Measurements from ENCODE around the gene TMBIM6. TPM values are rescaled to one million over a fixed set of nuclear protein-coding genes. Genes with fewer than 3 reads are reported as not detected.

The TMBIM6 gene
- total RNA-seq, 1 donor = 288 TPM

DNA sequence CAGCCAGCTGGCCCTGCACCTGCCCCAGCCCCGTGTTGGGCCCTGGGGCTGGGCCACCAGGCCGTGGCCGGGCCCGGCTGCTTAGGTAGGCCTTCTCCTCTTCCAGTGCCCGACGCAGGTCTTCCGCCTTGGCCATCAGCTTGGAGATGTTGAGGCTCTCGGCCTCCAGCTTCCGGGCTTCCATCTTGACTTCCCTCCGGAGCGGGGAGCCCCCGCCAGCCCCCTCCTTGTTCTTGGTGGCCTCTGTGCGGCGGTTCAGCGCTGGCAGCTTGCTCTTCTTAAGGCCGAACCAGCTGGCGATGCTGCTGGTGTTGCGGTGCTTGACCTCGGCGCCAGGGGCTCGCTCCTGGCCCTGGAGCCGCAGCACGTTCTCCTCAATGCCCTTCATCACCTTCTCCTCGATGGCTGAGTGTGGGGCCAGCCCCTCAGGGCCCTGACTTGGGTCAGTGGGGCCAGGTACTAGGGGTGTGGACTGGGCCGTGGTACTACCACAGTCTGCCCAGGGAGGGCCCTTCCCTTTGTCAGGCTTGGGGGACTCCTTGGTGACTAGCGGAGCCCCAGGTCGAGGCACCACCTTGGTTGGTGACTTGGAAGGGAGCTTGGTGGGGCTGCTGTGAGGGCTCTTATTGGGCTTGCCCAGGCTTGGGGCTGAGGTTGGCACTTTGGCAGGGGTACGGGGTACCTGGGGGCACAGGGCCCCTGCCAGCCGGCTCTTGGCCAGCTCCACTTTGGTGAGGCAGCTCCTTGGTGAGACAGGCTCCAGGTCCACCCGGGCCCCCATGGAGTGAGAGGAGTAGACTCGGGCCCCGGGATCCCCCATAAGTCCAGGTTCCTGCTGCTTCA, 53.7 kb downstream of the TMBIM6 start:
- H3K4me3 ChIP-seq (ENCODE audit: low read length) = no peak overlapping the region
- no peaks in the 10 kb centered on the region for H3K9me3 ChIP-seq (ENCODE audit: low read depth, low read length)
- peaks cover 17% of the 10 kb centered on the region for H3K4me1 ChIP-seq (ENCODE audit: insufficient read depth, low read length)
- H3K27me3 ChIP-seq (ENCODE audit: insufficient read depth, low read length) = no peaks in the 10 kb centered on the region

DNA sequence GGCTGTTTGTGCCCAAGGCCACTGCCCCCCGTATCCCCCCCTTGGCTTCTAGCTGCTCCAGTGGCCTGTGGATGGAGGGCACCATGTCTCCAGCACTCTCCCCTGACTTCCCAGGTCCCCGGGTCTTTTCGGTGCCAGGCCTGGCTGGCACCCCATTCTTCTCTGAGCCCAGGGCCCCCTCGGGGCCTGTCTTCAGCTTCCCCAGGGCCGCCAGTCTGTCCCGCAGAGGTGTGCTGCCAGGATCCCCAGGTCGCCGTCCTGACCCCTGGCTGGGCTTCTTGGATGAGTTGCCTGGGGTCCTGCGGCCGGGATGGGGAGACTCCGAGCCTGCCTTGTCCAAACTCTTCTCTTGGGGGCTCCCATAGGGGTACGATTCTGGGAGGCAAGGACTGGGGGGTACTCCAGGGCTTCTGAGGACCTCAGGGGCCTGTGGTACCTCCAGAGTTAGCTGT, 54.3 kb downstream of the TMBIM6 start:
- Histone ChIP-seq H3K27me3 (ENCODE audit: insufficient read depth, low read length) (no peaks in the 10 kb centered on the region), H3K9me3 (ENCODE audit: low read depth, low read length) (no peaks in the 10 kb centered on the region), H3K4me3 (ENCODE audit: low read length) (no peak overlapping the region), H3K4me1 (ENCODE audit: insufficient read depth, low read length) (peaks cover 17% of the 10 kb centered on the region)

DNA sequence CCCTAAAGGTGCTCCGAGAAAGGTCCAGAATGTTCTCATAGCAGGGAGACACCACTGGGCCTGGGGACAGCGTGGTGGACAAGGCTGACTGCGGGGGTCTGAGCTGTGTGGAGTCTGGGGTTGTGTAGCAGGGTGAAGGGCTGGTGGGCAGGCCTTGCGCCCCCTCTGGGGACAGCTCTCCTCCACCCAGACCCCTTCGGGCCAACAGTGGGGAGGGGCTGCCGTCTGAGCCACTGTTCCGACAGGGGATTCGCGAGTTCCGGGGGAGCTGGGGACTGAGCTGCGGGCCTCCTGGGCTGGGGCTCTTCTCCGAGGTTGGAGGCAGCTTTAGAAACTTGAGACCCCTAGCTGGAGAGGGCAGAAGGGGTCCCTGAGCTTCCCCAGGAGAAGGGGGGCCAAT, 54.8 kb downstream of the TMBIM6 start:
- Histone ChIP-seq H3K4me1 (ENCODE audit: insufficient read depth, low read length) (peaks cover 17% of the 10 kb centered on the region), H3K4me3 (ENCODE audit: low read length) (no peak overlapping the region), H3K9me3 (ENCODE audit: low read depth, low read length) (no peaks in the 10 kb centered on the region), H3K27me3 (ENCODE audit: insufficient read depth, low read length) (no peaks in the 10 kb centered on the region)

DNA sequence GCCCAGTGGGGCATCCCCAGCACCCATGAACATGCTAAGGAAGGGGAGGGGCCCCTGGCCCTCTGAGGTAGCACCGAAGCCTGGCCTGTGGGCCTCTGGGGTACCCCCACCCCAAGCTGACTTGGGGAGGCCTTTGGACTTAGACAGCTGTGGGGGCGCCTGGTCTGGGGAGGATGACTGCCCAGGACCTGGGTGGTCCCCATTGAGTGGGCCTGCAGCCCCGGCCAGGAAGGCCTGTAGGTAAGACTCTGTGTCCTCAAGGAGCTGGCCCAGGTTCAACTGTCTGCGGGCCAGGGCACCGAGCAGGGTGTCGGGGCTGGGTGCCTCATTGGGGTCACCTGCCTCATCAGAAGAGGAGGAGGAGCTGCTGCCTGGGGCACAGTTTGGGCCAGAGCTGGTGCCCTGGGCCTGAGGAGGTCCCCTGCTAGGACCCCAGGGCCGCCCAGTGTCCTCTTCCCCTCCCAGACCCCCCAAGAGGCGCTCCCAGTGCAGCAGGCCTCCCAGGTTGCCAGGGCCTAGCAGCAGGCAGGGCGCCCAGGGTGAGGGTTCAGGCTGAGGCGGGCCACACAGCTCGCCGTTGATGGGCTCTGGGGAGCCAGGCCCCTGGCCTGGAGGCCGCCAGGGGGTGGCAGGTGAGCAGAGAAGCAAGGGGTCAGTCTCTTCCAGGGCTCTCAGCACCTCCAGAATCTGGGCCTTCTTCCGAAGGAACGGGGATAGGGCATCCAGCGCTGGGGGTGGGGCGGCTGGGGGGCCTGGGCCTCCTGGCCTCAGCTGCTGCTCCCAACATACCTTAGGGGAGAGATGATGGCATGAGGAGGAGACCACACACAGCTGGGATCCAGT, 55.5 kb downstream of the TMBIM6 start:
- Histone ChIP-seq H3K27me3 (ENCODE audit: insufficient read depth, low read length) (no peaks in the 10 kb centered on the region), H3K4me3 (ENCODE audit: low read length) (no peak overlapping the region)

DNA sequence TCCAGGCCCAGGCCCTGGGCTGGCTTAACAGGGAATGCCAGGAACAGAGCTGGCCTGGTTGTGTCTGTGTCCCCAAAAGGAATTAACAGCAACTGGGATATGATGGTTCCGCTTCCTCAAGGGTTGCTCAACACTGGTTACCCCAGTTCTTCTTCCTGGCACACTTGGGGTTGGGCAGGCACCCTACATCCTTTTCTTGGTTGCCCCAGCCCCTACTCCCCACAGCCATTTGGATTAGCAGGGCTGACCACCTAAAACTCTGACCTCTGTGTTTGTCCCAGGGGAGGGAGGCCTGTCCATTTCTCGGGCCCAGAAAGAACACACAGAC, 56.1 kb downstream of the TMBIM6 start:
- H3K4me1 ChIP-seq (ENCODE audit: insufficient read depth, low read length) = peaks cover 17% of the 10 kb centered on the region
- no peaks in the 10 kb centered on the region for H3K27me3 ChIP-seq (ENCODE audit: insufficient read depth, low read length)
- no peak overlapping the region for H3K4me3 ChIP-seq (ENCODE audit: low read length)
- no peaks in the 10 kb centered on the region for H3K9me3 ChIP-seq (ENCODE audit: low read depth, low read length)

More for the DNA sequence above, 55.5 kb downstream of the TMBIM6 start:
- H3K9me3 ChIP-seq (ENCODE audit: low read depth, low read length) = no peaks in the 10 kb centered on the region
- H3K4me1 ChIP-seq (ENCODE audit: insufficient read depth, low read length) = peaks cover 17% of the 10 kb centered on the region

DNA sequence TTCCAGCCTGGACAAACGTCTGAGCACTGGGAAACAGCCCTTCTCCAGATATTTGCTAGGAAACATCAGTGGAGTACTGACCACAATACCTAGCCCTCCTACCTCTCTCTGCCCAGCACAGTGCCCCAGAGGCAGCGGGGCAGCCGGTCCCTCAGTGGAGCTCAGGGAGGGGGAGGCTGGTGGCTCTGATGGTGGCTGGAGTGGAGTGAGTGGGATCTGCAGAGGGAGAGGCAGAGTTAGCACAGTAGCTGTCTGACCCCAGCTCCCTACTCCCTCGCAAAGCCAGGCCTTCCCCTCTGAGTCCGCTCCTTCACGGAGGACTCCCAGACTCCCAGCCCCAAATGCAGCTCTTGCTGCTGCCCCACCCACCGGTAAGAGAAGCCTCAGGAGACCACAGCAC, 56.9 kb downstream of the TMBIM6 start:
- H3K9me3 ChIP-seq (ENCODE audit: low read depth, low read length) = no peaks in the 10 kb centered on the region
- no peaks in the 10 kb centered on the region for H3K27me3 ChIP-seq (ENCODE audit: insufficient read depth, low read length)
- peaks cover 17% of the 10 kb centered on the region for H3K4me1 ChIP-seq (ENCODE audit: insufficient read depth, low read length)
- no peak overlapping the region for H3K4me3 ChIP-seq (ENCODE audit: low read length)

DNA sequence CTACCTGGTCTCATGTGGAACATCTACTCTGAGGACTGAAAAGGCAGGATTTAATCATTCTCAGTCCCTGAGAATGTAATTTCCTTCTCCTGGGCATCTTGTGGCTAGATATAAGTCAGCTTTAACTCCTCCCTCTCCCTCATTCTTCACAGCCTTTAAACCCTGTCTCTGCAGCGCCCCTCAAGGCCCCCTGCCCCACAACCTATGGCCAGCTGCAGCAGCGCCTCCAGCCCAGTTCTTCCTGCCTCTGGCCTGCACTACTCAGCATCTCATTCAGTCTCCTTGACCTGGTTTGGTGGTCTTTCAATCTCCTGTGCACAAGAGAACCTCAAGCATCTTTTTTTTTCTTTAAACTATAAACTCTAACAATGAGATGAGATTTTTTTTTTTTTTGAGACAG, 57.6 kb downstream of the TMBIM6 start:
- no peak overlapping the region for H3K4me3 ChIP-seq (ENCODE audit: low read length)
- H3K27me3 ChIP-seq (ENCODE audit: insufficient read depth, low read length) = no peaks in the 10 kb centered on the region
- peaks cover 17% of the 10 kb centered on the region for H3K4me1 ChIP-seq (ENCODE audit: insufficient read depth, low read length)
- no peaks in the 10 kb centered on the region for H3K9me3 ChIP-seq (ENCODE audit: low read depth, low read length)

DNA sequence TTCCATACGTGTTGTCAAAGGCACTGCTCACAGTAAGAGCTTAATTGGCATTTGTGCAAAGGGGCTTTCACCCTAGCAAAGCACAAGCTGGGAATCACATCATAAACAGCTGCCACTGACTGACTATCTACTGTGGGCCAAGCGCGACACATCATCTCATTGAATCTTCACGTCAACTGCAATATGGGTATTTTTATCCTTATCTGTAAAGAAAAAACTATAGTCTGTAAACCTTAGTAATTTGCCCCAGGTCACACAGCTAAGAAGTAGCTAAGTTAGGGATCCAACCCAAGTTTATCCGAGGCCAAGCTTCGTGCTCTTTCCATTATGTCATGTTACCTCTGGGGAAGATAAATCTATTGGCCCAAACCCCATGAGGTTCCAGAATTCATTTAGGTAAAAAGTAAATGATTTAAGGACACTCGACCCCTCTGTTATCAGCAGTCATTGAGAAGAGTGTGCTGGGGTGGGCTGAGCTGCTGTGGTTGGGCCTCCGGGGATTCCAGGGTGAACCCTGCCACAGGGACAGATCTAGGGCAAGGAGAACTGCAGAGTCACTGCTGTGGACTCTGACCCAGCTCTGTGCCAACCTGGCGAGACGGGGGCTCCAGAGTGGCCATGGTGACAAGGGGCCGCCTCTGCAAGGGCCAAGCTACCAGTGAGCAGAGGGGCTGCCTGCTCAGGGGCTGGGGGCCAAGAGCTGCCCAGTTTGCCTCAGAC, 59.2 kb downstream of the TMBIM6 start:
- peaks cover 17% of the 10 kb centered on the region for H3K4me1 ChIP-seq (ENCODE audit: insufficient read depth, low read length)
- H3K27me3 ChIP-seq (ENCODE audit: insufficient read depth, low read length) = no peaks in the 10 kb centered on the region
- no peak overlapping the region for H3K4me3 ChIP-seq (ENCODE audit: low read length)
- no peaks in the 10 kb centered on the region for H3K9me3 ChIP-seq (ENCODE audit: low read depth, low read length)

DNA sequence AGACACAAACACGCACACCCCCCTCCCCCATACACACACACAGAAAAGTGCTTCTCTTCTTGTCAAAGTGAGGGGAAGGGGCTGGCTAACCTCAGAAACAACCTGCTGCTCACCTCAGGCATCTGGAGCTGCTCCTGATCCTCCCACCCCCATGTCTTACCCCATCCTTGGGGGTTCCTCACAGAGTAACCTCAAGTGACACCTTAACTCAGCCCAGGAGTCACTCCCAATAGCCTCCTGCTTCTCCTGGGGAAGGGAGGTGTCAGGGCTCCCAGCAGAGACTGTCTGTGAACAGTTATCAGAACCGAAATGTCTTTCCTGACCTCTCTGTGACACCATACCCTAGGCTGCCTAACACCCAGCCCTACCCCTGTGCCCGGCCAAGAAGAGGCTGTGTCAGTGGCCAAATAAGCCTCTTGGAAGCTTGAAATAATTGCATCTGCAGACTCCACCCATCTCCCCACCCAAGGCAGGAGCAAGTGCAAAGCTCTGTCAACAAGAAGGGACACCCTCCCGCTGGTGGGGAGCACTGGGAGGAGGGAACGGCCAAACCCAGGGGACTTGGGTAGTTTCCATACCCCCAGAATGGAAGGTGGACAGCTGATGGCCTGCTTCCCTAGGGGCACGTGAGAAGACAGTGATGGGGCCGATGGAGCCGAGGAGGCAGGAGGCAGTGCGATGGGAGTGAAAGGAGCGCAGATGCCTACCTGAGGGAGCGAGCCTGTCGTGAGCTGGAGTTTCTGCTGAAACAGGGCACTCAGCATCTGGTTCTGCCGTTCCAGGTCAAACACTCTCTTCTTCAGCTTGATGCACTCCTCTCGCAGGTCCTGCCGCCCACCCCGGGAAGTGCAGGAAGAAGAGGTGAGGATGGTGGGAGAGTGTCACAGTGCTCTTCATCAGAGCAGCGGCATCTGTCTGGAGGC, 60.0 kb downstream of the TMBIM6 start:
- Histone ChIP-seq H3K4me1 (ENCODE audit: insufficient read depth, low read length) (peaks cover 17% of the 10 kb centered on the region), H3K9me3 (ENCODE audit: low read depth, low read length) (no peaks in the 10 kb centered on the region), H3K4me3 (ENCODE audit: low read length) (no peak overlapping the region), H3K27me3 (ENCODE audit: insufficient read depth, low read length) (no peaks in the 10 kb centered on the region)

DNA sequence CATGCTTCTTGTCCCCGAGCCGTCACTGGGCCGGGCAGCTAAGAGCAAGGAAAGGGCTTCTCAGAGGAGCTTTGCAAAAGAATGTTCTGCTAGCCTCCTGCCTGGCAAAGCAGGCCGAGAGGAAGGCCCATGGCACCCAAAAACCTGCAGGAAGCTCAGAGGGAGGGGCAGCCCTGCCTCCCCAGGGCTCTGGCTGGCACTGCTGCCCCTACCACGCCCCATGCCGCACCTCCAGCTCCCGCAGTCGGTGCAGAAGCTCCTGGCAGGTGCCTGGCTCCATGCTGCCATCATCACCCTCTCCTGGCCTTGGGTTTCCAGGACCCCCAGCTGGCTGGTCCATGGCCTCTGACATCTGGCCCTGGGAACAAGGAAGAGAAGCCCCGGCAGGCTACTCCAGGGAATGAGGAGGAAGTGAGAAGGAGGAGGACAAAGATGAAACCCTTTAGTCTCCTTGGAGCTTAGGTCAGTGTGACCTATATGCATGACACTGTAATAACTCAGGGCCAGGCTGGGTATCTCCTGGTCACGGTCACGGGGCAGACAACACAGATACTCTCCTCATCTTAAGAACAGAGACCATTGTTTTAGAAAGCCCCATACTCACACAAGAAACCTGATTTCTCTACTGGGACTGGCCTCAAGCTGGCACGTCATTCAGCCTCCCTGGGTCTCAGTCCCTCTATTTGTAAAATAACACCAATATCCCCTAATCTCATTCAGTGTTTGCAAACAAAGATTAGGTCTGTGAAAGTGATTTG, 62.5 kb downstream of the TMBIM6 start:
- Histone ChIP-seq H3K4me1 (ENCODE audit: insufficient read depth, low read length) (no peaks in the 10 kb centered on the region), H3K9me3 (ENCODE audit: low read depth, low read length) (no peaks in the 10 kb centered on the region), H3K27me3 (ENCODE audit: insufficient read depth, low read length) (no peaks in the 10 kb centered on the region), H3K4me3 (ENCODE audit: low read length) (no peak overlapping the region)

DNA sequence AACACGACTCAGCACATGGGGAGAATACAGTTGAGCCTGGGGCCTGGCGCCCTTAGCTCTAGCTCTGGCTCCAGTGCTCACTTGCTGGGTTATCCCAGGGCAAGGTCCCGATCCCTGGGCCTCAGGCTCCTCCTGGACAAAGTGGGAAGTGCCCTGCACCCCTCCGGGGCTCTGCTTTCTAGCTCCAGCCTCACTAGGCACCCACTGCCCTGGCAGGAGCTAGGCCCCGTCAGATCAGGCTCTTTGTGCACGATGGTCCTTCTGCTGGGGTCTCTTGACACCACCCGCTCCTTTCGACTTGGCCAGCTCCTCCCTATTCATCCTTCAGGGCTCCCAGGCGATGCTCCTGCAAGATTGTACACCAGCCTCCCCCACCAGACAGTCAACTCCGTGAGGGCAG, 63.5 kb downstream of the TMBIM6 start:
- no peaks in the 10 kb centered on the region for H3K9me3 ChIP-seq (ENCODE audit: low read depth, low read length)
- H3K4me3 ChIP-seq (ENCODE audit: low read length) = no peak overlapping the region
- H3K4me1 ChIP-seq (ENCODE audit: insufficient read depth, low read length) = no peaks in the 10 kb centered on the region
- H3K27me3 ChIP-seq (ENCODE audit: insufficient read depth, low read length) = no peaks in the 10 kb centered on the region

DNA sequence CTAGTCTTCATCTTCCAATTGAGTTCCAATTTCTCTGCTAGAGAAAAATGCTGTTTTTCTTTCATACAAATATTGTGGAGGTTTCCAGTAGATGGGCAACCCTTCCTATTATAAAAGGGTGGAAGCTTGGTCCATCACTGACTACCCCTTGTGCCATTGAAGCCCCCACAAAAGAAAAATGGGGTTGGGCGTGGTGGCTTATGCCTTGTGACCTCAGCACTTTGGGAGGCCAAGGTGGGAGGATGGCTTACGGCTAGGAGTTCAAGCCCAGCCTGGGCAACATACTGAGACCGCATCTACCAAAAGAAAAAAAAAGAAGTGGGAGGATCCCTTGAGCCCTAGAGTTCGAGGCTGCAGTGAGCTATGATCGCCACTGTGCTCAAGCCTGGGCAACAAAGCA, 64.1 kb downstream of the TMBIM6 start:
- Histone ChIP-seq H3K4me1 (ENCODE audit: insufficient read depth, low read length) (no peaks in the 10 kb centered on the region), H3K27me3 (ENCODE audit: insufficient read depth, low read length) (no peaks in the 10 kb centered on the region), H3K9me3 (ENCODE audit: low read depth, low read length) (no peaks in the 10 kb centered on the region), H3K4me3 (ENCODE audit: low read length) (no peak overlapping the region)

DNA sequence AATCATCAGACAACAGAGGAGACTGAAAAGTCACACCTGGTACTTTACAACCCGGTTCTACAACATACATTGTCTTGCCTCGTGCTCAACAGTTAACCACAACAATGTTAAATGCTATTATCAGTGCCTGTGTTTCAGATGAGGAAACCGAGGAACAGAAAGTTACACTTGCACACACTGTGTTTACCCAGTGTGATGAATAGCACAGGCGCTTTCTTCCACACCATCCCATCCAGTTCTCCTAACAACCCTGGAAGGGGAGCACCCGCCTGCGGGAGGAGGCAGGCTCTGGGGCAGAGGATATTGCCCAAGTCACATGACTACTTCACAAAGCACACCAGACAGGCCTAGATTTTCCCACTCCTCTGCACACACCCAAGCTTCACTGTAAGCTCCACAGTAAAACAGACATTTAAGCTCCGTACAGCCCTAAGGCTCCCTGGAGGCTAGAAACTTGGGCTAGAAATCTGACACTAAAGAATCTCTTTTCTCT, 65.0 kb downstream of the TMBIM6 start:
- Histone ChIP-seq H3K27me3 (ENCODE audit: insufficient read depth, low read length) (no peaks in the 10 kb centered on the region), H3K4me3 (ENCODE audit: low read length) (no peak overlapping the region), H3K4me1 (ENCODE audit: insufficient read depth, low read length) (no peaks in the 10 kb centered on the region), H3K9me3 (ENCODE audit: low read depth, low read length) (no peaks in the 10 kb centered on the region)

DNA sequence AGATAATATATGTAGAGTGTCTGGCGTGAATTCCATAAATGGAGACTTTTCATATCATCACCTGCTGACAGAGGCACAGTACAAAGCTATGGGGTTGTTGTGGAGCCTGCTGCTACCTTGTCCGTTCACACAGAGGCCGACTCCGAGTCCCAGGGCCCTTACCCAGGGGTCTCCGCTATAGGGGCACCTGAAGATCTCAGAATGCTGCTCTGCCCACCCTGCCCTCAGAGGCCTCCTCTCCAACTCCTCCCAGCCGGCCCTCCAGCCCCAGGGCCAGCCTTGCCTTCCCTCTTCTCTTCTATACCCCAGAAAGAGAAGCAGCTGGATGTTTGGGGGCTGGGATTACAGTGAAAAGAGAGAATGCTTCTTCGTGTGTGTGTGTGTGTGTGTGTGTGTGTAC, 65.5 kb downstream of the TMBIM6 start:
- no peaks in the 10 kb centered on the region for H3K27me3 ChIP-seq (ENCODE audit: insufficient read depth, low read length)
- no peaks in the 10 kb centered on the region for H3K4me1 ChIP-seq (ENCODE audit: insufficient read depth, low read length)
- no peaks in the 10 kb centered on the region for H3K9me3 ChIP-seq (ENCODE audit: low read depth, low read length)
- H3K4me3 ChIP-seq (ENCODE audit: low read length) = no peak overlapping the region

Data from mononuclear cell (primary cell).